ENCODE measurements around the gene SLC22A23.

SLC22A23 gene

DNA sequence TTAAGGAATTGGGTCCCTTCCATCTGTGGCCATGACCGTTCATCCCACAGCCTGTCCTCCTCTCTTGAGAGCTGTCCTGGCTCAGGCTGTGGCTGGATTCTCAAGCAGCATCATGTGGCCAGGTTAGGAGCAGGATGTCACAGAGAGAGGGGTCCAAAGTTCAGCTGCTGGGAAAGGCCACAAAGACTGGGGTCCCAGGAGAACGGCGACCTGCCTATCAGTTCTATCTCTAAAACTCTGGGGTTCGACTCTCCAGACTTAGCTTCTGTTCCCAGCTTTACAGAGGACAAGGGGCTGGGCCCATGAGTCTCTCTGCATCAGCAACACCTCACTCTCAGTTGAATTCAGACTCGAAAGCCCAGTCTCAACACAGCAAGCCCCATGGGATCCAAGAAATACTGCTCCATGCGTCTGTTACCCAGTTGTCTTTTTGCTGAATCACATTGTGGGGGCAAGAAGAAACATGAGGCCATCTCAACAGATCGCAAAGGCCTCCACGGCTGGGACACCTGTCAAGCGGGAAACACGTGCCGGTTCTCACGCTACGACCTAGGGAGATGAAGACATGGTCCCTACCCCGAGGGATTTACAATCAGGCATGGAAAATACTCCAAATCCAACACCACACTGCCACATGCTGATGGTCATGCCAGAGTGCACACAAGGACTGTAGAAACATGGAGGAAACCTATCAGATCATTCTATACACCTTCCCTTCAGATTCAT lies 95.4 kb downstream of the SLC22A23 start:
- TF ChIP-seq, protein P1, sequence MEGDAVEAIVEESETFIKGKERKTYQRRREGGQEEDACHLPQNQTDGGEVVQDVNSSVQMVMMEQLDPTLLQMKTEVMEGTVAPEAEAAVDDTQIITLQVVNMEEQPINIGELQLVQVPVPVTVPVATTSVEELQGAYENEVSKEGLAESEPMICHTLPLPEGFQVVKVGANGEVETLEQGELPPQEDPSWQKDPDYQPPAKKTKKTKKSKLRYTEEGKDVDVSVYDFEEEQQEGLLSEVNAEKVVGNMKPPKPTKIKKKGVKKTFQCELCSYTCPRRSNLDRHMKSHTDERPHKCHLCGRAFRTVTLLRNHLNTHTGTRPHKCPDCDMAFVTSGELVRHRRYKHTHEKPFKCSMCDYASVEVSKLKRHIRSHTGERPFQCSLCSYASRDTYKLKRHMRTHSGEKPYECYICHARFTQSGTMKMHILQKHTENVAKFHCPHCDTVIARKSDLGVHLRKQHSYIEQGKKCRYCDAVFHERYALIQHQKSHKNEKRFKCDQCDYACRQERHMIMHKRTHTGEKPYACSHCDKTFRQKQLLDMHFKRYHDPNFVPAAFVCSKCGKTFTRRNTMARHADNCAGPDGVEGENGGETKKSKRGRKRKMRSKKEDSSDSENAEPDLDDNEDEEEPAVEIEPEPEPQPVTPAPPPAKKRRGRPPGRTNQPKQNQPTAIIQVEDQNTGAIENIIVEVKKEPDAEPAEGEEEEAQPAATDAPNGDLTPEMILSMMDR (IDR thresholded peaks at IDR 0.05; ENCODE audit: insufficient read depth, missing control alignments), result no peak
- no peak for FAIRE-seq
- DNase-seq (ENCODE audit: insufficient read length, low spot score), result no peak

DNA sequence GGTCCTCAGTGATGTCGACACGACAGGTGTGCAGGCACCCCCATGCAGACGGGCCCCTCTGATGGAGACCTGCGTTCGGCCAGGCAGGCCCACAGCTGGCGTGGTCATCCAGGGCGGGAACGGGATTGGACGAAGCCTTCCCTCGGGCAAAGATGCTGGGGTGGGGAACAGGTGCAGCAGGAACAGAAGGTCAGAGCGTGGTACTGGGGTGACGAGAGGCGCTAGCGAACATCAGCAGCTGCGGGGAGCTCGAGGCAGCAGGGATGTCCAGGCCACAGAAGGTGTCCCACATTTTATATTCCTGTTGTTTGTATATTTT lies 96.2 kb downstream of the SLC22A23 start:
- no peak for DNase-seq (ENCODE audit: insufficient read length, low spot score)
- no peak for FAIRE-seq
- TF ChIP-seq, protein P1 (IDR thresholded peaks at IDR 0.05; ENCODE audit: insufficient read depth, missing control alignments), result no peak

DNA sequence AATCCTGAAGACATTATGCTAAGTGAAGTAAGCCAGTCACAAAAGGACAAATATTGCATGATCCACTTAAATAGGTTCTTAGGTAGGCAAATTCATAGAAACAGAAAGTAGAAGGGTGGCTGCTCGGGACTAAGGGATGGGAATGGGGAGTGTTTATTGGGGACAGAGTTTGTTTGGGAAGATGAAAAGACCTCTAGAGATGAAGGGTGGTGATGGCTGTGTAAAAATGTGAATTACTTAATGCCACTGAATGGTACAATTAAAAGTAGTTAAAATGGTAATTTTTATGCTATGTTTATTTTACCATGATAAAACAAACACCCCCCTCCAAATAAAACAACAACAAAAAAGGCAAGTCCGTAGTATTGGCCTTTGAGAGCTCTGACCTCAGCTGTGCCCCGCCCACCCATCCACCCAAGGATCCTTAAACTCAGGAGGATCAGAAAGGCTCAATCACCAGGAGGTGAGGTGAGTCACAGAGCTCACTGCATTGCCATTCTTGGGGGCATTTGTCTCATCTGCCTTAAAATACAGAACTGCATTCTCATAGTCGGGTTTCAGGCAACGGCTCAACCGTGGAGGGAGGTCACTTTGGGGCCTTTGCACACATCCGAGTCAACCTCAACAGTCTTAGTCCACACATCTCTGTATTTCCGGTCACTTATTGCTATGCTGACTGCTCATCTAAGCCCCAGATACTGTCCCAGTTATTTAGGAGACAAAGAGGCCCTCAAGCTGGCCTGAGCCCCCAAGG lies 96.7 kb downstream of the SLC22A23 start:
- FAIRE-seq, result no peak
- DNase-seq (ENCODE audit: insufficient read length, low spot score), result no peak
- TF ChIP-seq, protein P1 (IDR thresholded peaks at IDR 0.05; ENCODE audit: insufficient read depth, missing control alignments), result no peak

DNA sequence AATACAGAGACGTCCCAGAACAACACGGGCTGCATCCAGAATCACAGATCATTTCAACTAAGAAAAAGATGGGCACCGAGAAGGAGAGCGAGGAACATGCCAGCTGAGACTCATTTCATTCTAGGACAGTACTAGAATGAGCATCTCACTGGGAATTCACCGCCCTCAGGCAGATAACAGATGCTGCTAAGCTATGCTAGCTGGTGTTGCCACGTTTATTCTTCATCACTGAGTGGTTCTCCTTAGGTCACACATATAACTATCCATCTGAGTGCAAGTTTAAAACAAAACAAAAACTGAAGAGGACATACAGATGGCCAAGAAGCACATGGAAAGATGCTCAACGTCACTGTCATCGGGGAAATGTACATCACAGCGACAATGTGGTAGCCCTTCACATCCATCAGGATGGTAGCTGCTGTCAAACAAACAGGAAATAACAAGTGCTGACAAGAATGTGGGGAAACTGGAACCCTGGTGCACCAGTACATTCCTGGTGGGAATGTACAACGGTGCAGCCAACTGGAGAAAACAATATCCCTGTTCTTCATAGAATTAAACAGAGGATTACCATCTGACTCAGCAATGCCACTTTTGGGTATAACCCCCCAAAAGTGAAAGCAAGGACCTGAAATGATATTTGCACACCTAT lies 97.6 kb downstream of the SLC22A23 start:
- DNase-seq (ENCODE audit: insufficient read length, low spot score), result no peak
- TF ChIP-seq, protein P1 (IDR thresholded peaks at IDR 0.05; ENCODE audit: insufficient read depth, missing control alignments), result no peak
- FAIRE-seq, result no peak

DNA sequence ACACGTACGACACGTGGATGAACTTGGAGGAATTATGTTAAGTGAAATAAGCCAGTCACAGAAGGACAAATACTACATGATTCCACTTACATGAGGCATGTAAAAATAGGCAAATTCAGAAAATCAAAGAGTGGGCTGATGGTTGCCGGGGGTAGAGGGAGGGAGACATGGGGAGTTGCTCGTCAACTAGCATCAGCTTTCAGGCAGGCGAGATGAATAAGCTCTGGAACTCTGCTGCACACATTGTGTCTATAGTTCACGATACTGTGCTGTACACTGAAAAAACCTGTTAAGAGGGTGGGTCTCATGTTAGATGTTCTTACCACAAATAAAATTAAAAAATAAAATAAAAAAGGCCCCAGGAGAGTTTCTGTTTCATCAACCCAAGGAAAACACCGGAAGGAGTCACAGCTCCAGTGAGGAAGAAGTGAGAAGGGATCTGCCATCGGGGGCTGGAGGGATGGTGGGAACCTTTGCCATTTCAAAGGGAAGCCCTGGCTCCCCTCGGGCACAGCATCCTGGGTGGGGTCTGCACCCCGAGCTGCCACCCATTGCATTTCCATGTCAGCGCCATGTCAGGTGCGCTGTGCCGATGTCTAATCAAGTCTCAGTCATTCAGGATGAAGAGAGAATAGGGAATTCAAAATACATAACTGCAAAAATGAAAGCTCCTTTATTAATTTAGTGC lies 98.3 kb downstream of the SLC22A23 start:
- FAIRE-seq, result no peak
- TF ChIP-seq, protein P1 (IDR thresholded peaks at IDR 0.05; ENCODE audit: insufficient read depth, missing control alignments), result no peak
- no peak for DNase-seq (ENCODE audit: insufficient read length, low spot score)

DNA sequence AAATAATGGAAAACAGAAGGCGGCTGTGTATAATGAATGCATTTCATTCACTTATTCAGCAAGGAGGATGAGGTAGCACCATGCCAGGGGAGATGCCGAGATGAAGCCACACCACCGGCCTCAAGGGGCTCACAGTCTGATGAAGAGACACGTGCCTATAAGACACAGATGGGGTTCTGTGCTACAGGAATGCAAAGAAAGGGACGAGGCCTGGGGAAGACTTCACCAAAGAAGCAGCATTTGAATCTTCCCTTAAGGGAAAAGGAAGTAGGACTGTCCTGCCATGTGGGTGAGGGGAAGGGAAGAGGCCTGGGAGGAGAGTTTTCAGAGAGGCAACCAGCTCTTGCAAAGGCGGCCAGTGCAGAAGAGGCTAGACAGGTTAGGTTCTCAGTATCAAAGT lies 99.2 kb downstream of the SLC22A23 start:
- DNase-seq (ENCODE audit: insufficient read length, low spot score) (no peak), FAIRE-seq (no peak)
- TF ChIP-seq, protein P1 (IDR thresholded peaks at IDR 0.05; ENCODE audit: insufficient read depth, missing control alignments), result no peak

All from D721Med (cell line).